ENCODE data around the gene ECE2. TPM values are rescaled to one million over a fixed set of nuclear protein-coding genes. Genes with fewer than 3 reads are reported as not detected.
A peak's percentile ranks its signal among the peaks of the same experiment; 100 is the strongest.

Gene ECE2
- polyA plus RNA-seq, 1 donor from 2014 or later, result 0.22 TPM

- H3K79me2 ChIP-seq (replicated peaks; ENCODE audit: insufficient read depth, low read length), result no peaks in the 10 kb centered on the region
- H3K9me3 ChIP-seq (ENCODE audit: low read length), result no peaks in the 10 kb centered on the region
- H3K4me2 ChIP-seq (ENCODE audit: low read length), result no peak overlapping the region
- no peaks in the 10 kb centered on the region for H3K9me2 ChIP-seq (ENCODE audit: insufficient read depth, low read length)
- H2AFZ ChIP-seq (ENCODE audit: low read depth, low read length), result no peak overlapping the region
- H3K27ac ChIP-seq (ENCODE audit: low read length), result no peak overlapping the region
- no peak overlapping the region for H3K4me3 ChIP-seq (ENCODE audit: low read length)
- no peaks in the 10 kb centered on the region for H3K27me3 ChIP-seq (ENCODE audit: insufficient read depth, low read depth, low read length)
- no peaks in the 10 kb centered on the region for H4K20me1 ChIP-seq (ENCODE audit: insufficient read depth)
- H3K36me3 ChIP-seq (ENCODE audit: insufficient read depth, low read length), result no peaks in the 10 kb centered on the region
- no peak overlapping the region for H3K9ac ChIP-seq (ENCODE audit: low read length)
- H3F3A ChIP-seq (ENCODE audit: insufficient read depth, low read length, poor library complexity, severe bottlenecking), result no peaks in the 10 kb centered on the region
- TF ChIP-seq EP300 (conservative IDR thresholded peaks at IDR 0.05; ENCODE audit: poor library complexity, severe bottlenecking), result no peak
- no peak for TF ChIP-seq EZH2 (IDR thresholded peaks at IDR 0.05; ENCODE audit: borderline replicate concordance, insufficient read depth, low read length, poor library complexity, severe bottlenecking)
- TF ChIP-seq, protein P1, sequence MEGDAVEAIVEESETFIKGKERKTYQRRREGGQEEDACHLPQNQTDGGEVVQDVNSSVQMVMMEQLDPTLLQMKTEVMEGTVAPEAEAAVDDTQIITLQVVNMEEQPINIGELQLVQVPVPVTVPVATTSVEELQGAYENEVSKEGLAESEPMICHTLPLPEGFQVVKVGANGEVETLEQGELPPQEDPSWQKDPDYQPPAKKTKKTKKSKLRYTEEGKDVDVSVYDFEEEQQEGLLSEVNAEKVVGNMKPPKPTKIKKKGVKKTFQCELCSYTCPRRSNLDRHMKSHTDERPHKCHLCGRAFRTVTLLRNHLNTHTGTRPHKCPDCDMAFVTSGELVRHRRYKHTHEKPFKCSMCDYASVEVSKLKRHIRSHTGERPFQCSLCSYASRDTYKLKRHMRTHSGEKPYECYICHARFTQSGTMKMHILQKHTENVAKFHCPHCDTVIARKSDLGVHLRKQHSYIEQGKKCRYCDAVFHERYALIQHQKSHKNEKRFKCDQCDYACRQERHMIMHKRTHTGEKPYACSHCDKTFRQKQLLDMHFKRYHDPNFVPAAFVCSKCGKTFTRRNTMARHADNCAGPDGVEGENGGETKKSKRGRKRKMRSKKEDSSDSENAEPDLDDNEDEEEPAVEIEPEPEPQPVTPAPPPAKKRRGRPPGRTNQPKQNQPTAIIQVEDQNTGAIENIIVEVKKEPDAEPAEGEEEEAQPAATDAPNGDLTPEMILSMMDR (IDR thresholded peaks at IDR 0.05; ENCODE audit: poor library complexity, severe bottlenecking), result peak; percentile 52
- TF ChIP-seq RAD21 (conservative IDR thresholded peaks at IDR 0.05), result peak; percentile 26
- TF ChIP-seq POLR2AphosphoS5 (IDR thresholded peaks at IDR 0.05), result no peak
- no peak for TF ChIP-seq REST (IDR thresholded peaks at IDR 0.05; ENCODE audit: borderline replicate concordance)
- TF ChIP-seq MXI1 (conservative IDR thresholded peaks at IDR 0.05; ENCODE audit: poor library complexity, severe bottlenecking), result no peak
- TF ChIP-seq TAF1 (IDR thresholded peaks at IDR 0.05; ENCODE audit: low read depth), result no peak
- TF ChIP-seq SMC3 (conservative IDR thresholded peaks at IDR 0.05; ENCODE audit: poor library complexity), result no peak
Measured at GRCh38 chr3:184289426-184289938, 13.7 kb downstream of the ECE2 start.

DNA sequence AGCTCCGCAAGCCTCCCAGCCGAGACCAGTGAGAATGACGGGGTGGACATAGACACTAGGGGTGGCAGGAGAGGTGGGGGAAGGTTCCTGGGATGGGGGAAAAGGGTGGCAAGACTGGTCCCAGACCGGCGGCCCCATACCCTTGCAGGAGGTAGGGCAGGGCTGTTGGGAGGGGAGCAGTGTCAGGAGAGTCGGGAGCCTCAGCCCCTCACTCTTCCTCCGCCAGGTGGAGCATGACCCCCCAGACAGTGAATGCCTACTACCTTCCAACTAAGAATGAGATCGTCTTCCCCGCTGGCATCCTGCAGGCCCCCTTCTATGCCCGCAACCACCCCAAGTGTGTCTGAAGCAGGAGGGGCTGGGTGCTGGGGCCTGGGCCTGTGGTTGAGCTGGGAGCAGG is 14.5 kb downstream of the ECE2 start:
- no peaks in the 10 kb centered on the region for H3K9me2 ChIP-seq (ENCODE audit: insufficient read depth, low read length)

More for the DNA sequence above, 14.5 kb downstream of the ECE2 start:
- Histone ChIP-seq H3K4me2 (ENCODE audit: low read length) (no peak overlapping the region), H3K27ac (ENCODE audit: low read length) (no peak overlapping the region), H3K79me2 (replicated peaks; ENCODE audit: insufficient read depth, low read length) (no peaks in the 10 kb centered on the region), H2AFZ (ENCODE audit: low read depth, low read length) (no peak overlapping the region), H4K20me1 (ENCODE audit: insufficient read depth) (no peaks in the 10 kb centered on the region), H3K4me3 (ENCODE audit: low read length) (no peak overlapping the region), H3K27me3 (ENCODE audit: insufficient read depth, low read depth, low read length) (no peaks in the 10 kb centered on the region), H3K9me3 (ENCODE audit: low read length) (no peaks in the 10 kb centered on the region), H3F3A (ENCODE audit: insufficient read depth, low read length, poor library complexity, severe bottlenecking) (no peaks in the 10 kb centered on the region), H3K36me3 (ENCODE audit: insufficient read depth, low read length) (no peaks in the 10 kb centered on the region), H3K9ac (ENCODE audit: low read length) (no peak overlapping the region)
- TF ChIP-seq REST (IDR thresholded peaks at IDR 0.05; ENCODE audit: borderline replicate concordance), result no peak
- TF ChIP-seq EP300 (conservative IDR thresholded peaks at IDR 0.05; ENCODE audit: poor library complexity, severe bottlenecking), result no peak
- no peak for TF ChIP-seq EZH2 (IDR thresholded peaks at IDR 0.05; ENCODE audit: borderline replicate concordance, insufficient read depth, low read length, poor library complexity, severe bottlenecking)
- TF ChIP-seq SMC3 (conservative IDR thresholded peaks at IDR 0.05; ENCODE audit: poor library complexity), result no peak
- TF ChIP-seq RAD21 (conservative IDR thresholded peaks at IDR 0.05), result no peak
- no peak for TF ChIP-seq MXI1 (conservative IDR thresholded peaks at IDR 0.05; ENCODE audit: poor library complexity, severe bottlenecking)
- TF ChIP-seq, protein P1 (IDR thresholded peaks at IDR 0.05; ENCODE audit: poor library complexity, severe bottlenecking), result no peak
- no peak for TF ChIP-seq TAF1 (IDR thresholded peaks at IDR 0.05; ENCODE audit: low read depth)
- no peak for TF ChIP-seq POLR2AphosphoS5 (IDR thresholded peaks at IDR 0.05)
